ENCODE results near the gene LRP10. TPM values are rescaled to one million over a fixed set of nuclear protein-coding genes. Genes with fewer than 3 reads are reported as not detected.

The LRP10 gene
- total and polyA plus RNA-seq, 2 of the 8 experiments (the other 6 are each of a cell fraction or from before 2014, with no cell fraction given) = 12.4 to 15.6 TPM

DNA sequence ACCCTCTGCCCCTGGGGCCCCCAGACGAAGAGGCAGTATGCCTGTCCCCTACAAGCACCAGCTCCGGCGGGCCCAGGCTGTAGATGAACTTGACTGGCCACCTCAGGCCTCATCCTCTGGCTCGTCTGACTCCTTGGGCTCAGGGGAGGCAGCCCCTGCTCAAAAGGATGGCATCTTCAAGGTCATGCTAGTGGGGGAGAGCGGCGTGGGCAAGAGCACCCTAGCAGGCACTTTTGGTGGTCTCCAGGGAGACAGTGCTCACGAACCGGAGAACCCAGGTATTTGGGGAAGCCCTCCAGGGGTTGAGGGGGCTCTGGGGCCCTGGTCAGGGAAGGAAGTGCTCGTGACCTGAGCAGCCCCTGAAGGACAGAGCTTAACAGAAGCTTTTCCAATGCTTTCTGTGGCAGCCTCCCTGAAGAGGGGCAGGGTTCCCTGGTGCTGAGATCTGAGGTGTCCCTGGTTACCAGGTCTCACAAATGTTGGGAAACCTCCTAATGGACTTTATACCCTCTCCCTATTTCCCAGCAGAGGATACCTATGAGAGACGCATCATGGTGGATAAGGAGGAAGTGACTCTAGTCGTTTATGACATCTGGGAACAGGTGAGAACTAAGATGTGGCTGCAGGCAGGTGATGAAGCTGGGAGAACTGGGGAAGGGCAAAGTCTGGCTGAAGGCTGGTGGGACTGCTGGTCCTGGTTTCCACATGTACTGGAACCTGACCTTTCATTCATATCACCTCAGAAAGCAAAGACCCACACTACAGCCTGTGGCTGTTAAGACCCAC lies 13.4 kb downstream of the LRP10 start (continued):
- TF ChIP-seq, protein P1, sequence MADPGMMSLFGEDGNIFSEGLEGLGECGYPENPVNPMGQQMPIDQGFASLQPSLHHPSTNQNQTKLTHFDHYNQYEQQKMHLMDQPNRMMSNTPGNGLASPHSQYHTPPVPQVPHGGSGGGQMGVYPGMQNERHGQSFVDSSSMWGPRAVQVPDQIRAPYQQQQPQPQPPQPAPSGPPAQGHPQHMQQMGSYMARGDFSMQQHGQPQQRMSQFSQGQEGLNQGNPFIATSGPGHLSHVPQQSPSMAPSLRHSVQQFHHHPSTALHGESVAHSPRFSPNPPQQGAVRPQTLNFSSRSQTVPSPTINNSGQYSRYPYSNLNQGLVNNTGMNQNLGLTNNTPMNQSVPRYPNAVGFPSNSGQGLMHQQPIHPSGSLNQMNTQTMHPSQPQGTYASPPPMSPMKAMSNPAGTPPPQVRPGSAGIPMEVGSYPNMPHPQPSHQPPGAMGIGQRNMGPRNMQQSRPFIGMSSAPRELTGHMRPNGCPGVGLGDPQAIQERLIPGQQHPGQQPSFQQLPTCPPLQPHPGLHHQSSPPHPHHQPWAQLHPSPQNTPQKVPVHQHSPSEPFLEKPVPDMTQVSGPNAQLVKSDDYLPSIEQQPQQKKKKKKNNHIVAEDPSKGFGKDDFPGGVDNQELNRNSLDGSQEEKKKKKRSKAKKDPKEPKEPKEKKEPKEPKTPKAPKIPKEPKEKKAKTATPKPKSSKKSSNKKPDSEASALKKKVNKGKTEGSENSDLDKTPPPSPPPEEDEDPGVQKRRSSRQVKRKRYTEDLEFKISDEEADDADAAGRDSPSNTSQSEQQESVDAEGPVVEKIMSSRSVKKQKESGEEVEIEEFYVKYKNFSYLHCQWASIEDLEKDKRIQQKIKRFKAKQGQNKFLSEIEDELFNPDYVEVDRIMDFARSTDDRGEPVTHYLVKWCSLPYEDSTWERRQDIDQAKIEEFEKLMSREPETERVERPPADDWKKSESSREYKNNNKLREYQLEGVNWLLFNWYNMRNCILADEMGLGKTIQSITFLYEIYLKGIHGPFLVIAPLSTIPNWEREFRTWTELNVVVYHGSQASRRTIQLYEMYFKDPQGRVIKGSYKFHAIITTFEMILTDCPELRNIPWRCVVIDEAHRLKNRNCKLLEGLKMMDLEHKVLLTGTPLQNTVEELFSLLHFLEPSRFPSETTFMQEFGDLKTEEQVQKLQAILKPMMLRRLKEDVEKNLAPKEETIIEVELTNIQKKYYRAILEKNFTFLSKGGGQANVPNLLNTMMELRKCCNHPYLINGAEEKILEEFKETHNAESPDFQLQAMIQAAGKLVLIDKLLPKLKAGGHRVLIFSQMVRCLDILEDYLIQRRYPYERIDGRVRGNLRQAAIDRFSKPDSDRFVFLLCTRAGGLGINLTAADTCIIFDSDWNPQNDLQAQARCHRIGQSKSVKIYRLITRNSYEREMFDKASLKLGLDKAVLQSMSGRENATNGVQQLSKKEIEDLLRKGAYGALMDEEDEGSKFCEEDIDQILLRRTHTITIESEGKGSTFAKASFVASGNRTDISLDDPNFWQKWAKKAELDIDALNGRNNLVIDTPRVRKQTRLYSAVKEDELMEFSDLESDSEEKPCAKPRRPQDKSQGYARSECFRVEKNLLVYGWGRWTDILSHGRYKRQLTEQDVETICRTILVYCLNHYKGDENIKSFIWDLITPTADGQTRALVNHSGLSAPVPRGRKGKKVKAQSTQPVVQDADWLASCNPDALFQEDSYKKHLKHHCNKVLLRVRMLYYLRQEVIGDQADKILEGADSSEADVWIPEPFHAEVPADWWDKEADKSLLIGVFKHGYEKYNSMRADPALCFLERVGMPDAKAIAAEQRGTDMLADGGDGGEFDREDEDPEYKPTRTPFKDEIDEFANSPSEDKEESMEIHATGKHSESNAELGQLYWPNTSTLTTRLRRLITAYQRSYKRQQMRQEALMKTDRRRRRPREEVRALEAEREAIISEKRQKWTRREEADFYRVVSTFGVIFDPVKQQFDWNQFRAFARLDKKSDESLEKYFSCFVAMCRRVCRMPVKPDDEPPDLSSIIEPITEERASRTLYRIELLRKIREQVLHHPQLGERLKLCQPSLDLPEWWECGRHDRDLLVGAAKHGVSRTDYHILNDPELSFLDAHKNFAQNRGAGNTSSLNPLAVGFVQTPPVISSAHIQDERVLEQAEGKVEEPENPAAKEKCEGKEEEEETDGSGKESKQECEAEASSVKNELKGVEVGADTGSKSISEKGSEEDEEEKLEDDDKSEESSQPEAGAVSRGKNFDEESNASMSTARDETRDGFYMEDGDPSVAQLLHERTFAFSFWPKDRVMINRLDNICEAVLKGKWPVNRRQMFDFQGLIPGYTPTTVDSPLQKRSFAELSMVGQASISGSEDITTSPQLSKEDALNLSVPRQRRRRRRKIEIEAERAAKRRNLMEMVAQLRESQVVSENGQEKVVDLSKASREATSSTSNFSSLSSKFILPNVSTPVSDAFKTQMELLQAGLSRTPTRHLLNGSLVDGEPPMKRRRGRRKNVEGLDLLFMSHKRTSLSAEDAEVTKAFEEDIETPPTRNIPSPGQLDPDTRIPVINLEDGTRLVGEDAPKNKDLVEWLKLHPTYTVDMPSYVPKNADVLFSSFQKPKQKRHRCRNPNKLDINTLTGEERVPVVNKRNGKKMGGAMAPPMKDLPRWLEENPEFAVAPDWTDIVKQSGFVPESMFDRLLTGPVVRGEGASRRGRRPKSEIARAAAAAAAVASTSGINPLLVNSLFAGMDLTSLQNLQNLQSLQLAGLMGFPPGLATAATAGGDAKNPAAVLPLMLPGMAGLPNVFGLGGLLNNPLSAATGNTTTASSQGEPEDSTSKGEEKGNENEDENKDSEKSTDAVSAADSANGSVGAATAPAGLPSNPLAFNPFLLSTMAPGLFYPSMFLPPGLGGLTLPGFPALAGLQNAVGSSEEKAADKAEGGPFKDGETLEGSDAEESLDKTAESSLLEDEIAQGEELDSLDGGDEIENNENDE (IDR thresholded peaks at IDR 0.05; ENCODE audit: insufficient replicate concordance, low read length) = no peak
- TF ChIP-seq TAF1 (IDR thresholded peaks at IDR 0.05; ENCODE audit: low read depth, low read length) (no peak), BACH1 (IDR thresholded peaks at IDR 0.05; ENCODE audit: low read length) (no peak), PHF8 (conservative IDR thresholded peaks at IDR 0.05; ENCODE audit: low read depth, low read length) (no peak), KDM4A (IDR thresholded peaks at IDR 0.05; ENCODE audit: low read depth, low read length, severe bottlenecking) (no peak), SP4 (IDR thresholded peaks at IDR 0.05; ENCODE audit: low read length) (no peak), EZH2 (IDR thresholded peaks at IDR 0.05; ENCODE audit: low read depth, low read length, severe bottlenecking) (no peak), TBP (IDR thresholded peaks at IDR 0.05; ENCODE audit: low read depth, low read length) (no peak), GTF2F1 (IDR thresholded peaks at IDR 0.05; ENCODE audit: borderline replicate concordance, low read depth, low read length) (no peak)
- TF ChIP-seq, protein P2, sequence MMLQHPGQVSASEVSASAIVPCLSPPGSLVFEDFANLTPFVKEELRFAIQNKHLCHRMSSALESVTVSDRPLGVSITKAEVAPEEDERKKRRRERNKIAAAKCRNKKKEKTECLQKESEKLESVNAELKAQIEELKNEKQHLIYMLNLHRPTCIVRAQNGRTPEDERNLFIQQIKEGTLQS (IDR thresholded peaks at IDR 0.05; ENCODE audit: insufficient read depth, low read depth, low read length) = no peak
